ENCODE measurements around the gene GPR153.

The GPR153 gene

GRCh38 chr1:6247651-6248050 is 13.2 kb downstream of the GPR153 start:
- DNase-seq, result no peak

GRCh38 chr1:6246497-6247467 is 14.1 kb downstream of the GPR153 start:
- peak; percentile 92 for DNase-seq

GRCh38 chr1:6245869-6246496 is 14.9 kb downstream of the GPR153 start:
- DNase-seq, result peak; percentile 71

GRCh38 chr1:6245086-6245868 is 15.6 kb downstream of the GPR153 start:
- peak; percentile 93 for DNase-seq

GRCh38 chr1:6244401-6245049 is 16.4 kb downstream of the GPR153 start:
- DNase-seq, result no peak

- no peak for DNase-seq
These were observed 16.9 kb downstream of the GPR153 start, which contains the start of gene HES3 for GRCh38 chr1:6243993-6244392. TSS of gene HES3 (plus strand) at chr1:6244179. CDS start at chr1:6244366, 187 bp downstream.

GRCh38 chr1:6243053-6243834 is 17.7 kb downstream of the GPR153 start:
- DNase-seq, result no peak

- DNase-seq, result no peak
These were observed 18.8 kb downstream of the GPR153 start for GRCh38 chr1:6241887-6242740.

GRCh38 chr1:6241107-6241886 is 19.6 kb downstream of the GPR153 start:
- DNase-seq, result no peak

- DNase-seq, result peak; percentile 58
These were observed 20.7 kb downstream of the GPR153 start for GRCh38 chr1:6239950-6240768.

- DNase-seq, result no peak
These were observed 21.6 kb downstream of the GPR153 start for GRCh38 chr1:6239213-6239752.

GRCh38 chr1:6237093-6237492 is 23.8 kb downstream of the GPR153 start:
- DNase-seq, result no peak

GRCh38 chr1:6235296-6235677 is 25.6 kb downstream of the GPR153 start:
- peak; percentile 45 for DNase-seq

- peak; percentile 40 for DNase-seq
These were observed 26.2 kb downstream of the GPR153 start for GRCh38 chr1:6234502-6235295.

- no peak for DNase-seq
These were observed 27.5 kb downstream of the GPR153 start for GRCh38 chr1:6233376-6233775.

GRCh38 chr1:6225651-6226050 is 35.2 kb downstream of the GPR153 start:
- no peak for DNase-seq

GRCh38 chr1:6224718-6225117 is 36.2 kb downstream of the GPR153 start:
- DNase-seq, result no peak

- no peak for DNase-seq
These were observed 37.3 kb downstream of the GPR153 start for GRCh38 chr1:6223617-6224016.
